ENCODE results near the gene ATP10B. TPM values are rescaled to one million over a fixed set of nuclear protein-coding genes. Genes with fewer than 3 reads are reported as not detected.

ATP10B gene, protein sequence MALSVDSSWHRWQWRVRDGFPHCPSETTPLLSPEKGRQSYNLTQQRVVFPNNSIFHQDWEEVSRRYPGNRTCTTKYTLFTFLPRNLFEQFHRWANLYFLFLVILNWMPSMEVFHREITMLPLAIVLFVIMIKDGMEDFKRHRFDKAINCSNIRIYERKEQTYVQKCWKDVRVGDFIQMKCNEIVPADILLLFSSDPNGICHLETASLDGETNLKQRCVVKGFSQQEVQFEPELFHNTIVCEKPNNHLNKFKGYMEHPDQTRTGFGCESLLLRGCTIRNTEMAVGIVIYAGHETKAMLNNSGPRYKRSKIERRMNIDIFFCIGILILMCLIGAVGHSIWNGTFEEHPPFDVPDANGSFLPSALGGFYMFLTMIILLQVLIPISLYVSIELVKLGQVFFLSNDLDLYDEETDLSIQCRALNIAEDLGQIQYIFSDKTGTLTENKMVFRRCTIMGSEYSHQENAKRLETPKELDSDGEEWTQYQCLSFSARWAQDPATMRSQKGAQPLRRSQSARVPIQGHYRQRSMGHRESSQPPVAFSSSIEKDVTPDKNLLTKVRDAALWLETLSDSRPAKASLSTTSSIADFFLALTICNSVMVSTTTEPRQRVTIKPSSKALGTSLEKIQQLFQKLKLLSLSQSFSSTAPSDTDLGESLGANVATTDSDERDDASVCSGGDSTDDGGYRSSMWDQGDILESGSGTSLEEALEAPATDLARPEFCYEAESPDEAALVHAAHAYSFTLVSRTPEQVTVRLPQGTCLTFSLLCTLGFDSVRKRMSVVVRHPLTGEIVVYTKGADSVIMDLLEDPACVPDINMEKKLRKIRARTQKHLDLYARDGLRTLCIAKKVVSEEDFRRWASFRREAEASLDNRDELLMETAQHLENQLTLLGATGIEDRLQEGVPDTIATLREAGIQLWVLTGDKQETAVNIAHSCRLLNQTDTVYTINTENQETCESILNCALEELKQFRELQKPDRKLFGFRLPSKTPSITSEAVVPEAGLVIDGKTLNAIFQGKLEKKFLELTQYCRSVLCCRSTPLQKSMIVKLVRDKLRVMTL (N-terminal part only)
- total RNA-seq (2022; extraction: Qiagen RNA extraction) = not detected in 5 replicates

GRCh38 chr5:160852049-160852448, at the start of gene ATP10B:
TSS of gene ATP10B (minus strand) at chr5:160852211. CDS start at chr5:160688074, 164,137 bp downstream.

Measured in A549 treated with AZD2906 at 1 μM for 4 hours (cell line).